Forelimb muscle (tissue), 1 donor: ENCODE data around the gene VGF. TPM values are rescaled to one million over a fixed set of nuclear protein-coding genes. Genes with fewer than 3 reads are reported as not detected.

Source experiments
- DNase-seq: peaks from one replicate; pipeline ENCODE4 v3.0.0-alpha.2; 2013; ENCODE audit warnings: low read depth
- polyA plus RNA-seq: library from polyadenylated mRNA; unstranded; fragments of 120-200 nt; gene quantifications from one replicate; pipeline ENCODE4 v1.2.1, GENCODE V29; 2013; ENCODE audit not compliant: insufficient read length

VGF gene
- polyA plus RNA-seq, 1 donor: not detected

- DNase-seq: no peak
These were observed 20.0 kb upstream of the VGF start for GRCh38 chr7:101185258-101185839.

GRCh38 chr7:101180130-101180755, 14.9 kb upstream of the VGF start, which contains the start of gene NAT16:
NAT16 (minus strand) TSS chr7:101180293; CDS start chr7:101174807, 5,486 bp downstream.
- no peak for DNase-seq

GRCh38 chr7:101179713-101180112, 14.3 kb upstream of the VGF start:
- DNase-seq: no peak

GRCh38 chr7:101179117-101179516, 13.7 kb upstream of the VGF start:
- no peak for DNase-seq

GRCh38 chr7:101177644-101178043, 12.3 kb upstream of the VGF start:
- DNase-seq: no peak

- no peak for DNase-seq
These were observed 10.3 kb upstream of the VGF start for GRCh38 chr7:101175664-101176063.

- DNase-seq: no peak
These were observed 9.0 kb upstream of the VGF start for GRCh38 chr7:101174322-101174854.

- DNase-seq: no peak
These were observed 8.4 kb upstream of the VGF start for GRCh38 chr7:101173752-101174244.

GRCh38 chr7:101172854-101173751, 7.7 kb upstream of the VGF start:
- DNase-seq: no peak

GRCh38 chr7:101172005-101172853, 6.9 kb upstream of the VGF start:
- no peak for DNase-seq

- DNase-seq: no peak
These were observed 6.1 kb upstream of the VGF start for GRCh38 chr7:101171442-101171837.

- DNase-seq: no peak
These were observed 5.5 kb upstream of the VGF start for GRCh38 chr7:101170617-101171441.

GRCh38 chr7:101169838-101170551, 4.6 kb upstream of the VGF start:
- DNase-seq: no peak

GRCh38 chr7:101169110-101169837, 3.9 kb upstream of the VGF start:
- no peak for DNase-seq

- DNase-seq: no peak
These were observed 3.2 kb upstream of the VGF start for GRCh38 chr7:101168412-101169049.

GRCh38 chr7:101167645-101168411, 2.5 kb upstream of the VGF start:
- DNase-seq: no peak

- no peak for DNase-seq
These were observed 1.7 kb upstream of the VGF start for GRCh38 chr7:101166909-101167644.
